HG03342 (cell line): ENCODE measurements around the gene BCAP29.

Source experiments
- ATAC-seq: cut with Tn5 transposase; IDR thresholded peaks from one replicate; pipeline ENCODE4 v1.9.1; 2021; ENCODE audit warnings: mild to moderate bottlenecking, moderate library complexity; ENCODE audit not compliant: unreplicated experiment

The BCAP29 gene

GRCh38 chr7:107581387-107582013, 1.5 kb downstream of the BCAP29 start:
- no peak for ATAC-seq

DNA sequence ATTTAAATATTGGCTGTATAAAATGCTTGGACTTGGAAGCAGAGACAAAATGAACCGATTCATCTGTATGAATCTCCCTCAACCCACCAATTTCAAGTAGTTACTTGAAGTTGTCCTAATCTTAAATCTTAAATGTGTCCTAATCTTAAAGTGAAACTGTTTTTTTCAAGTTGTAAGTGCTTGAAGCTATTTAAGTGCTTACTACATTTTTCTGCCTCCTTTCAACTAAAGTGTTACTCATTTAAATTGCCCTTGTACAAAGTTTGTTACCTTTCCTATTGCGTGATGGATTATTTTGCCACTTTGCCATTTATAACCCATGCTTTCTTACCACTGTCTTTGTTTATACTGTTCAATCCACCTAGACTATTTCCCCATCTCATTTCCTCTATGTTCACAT, 2.8 kb downstream of the BCAP29 start:
- ATAC-seq: no peak

GRCh38 chr7:107584716-107585115, 4.7 kb downstream of the BCAP29 start:
- no peak for ATAC-seq

GRCh38 chr7:107588529-107589130, 8.6 kb downstream of the BCAP29 start:
- no peak for ATAC-seq

GRCh38 chr7:107591421-107591820, 11.4 kb downstream of the BCAP29 start:
- no peak for ATAC-seq

- no peak for ATAC-seq
These were observed 12.4 kb downstream of the BCAP29 start for GRCh38 chr7:107592361-107593024.

DNA sequence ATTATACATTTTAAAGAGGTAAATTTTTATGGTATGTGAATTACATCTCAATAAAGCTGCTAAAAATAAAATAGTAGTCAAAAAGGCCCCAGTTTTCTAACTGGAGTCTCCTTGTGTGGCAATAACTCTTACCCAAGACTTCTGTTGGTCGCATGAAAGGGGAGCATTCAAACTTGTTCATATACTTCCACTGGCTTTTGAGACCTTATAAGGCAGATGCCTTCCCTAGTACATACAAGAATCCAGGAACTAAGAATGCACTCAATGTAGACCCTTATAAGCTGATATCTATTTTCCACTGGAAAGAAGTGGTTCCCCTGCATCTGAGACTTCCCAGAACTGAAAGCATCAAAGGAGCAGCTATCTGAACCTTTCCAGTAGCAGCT, 13.0 kb downstream of the BCAP29 start:
- no peak for ATAC-seq

DNA sequence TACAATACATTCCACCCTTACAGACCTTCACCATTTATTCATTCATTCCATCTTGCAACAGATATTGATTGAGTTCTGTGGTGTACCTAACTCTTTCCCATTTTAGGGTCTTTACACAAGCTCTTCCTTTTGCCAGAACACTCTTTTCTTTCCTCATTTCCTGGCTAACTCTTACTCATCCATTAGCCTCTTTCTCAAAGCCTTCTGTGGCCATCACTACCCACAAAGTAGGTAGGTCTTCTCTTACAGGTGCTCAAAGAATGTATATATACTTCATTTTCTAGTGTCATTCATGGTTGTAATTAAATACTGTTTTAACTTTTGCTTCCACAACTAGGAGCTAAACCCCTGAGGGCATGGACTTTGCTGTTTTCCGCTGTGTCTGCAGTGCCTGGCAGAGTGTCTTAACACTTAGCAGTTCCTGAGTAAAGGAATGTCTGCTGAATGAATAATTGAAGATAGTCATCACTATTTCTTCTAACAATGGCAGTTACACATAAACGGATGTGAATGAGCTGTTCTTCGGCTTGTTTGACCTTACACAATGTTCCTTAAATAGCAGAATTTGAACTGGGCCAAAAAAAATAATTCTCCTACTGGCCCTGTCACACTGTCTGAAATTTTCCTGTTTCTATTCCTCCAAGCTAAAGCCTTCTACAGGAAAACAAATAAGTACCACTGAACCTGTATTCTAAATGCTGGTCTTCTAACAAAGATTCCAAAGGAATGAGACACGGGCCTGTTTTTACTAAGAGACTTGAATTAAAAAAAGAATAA, 15.1 kb downstream of the BCAP29 start:
- ATAC-seq: no peak

GRCh38 chr7:107596881-107597581, 17.0 kb downstream of the BCAP29 start:
- no peak for ATAC-seq

DNA sequence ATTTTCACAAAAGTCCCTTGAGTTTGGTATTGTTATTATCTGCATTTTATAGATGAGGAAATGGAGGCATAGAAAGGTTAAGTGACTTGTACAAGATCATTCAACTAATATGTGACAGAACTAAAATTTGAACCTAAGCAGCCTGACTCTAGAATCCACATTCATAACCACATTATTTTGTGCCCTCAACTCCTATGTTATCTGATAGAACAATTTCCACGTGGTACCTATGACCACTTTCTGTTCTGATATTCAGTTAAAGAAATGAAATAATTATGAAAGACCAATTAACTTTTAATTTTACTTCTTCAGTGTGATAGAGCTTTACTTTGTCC, 17.5 kb downstream of the BCAP29 start:
- no peak for ATAC-seq

- no peak for ATAC-seq
These were observed 17.9 kb downstream of the BCAP29 start for GRCh38 chr7:107597953-107598352.

GRCh38 chr7:107599262-107599661, 19.2 kb downstream of the BCAP29 start:
- ATAC-seq: no peak

GRCh38 chr7:107600816-107601215, 20.8 kb downstream of the BCAP29 start:
- ATAC-seq: no peak

DNA sequence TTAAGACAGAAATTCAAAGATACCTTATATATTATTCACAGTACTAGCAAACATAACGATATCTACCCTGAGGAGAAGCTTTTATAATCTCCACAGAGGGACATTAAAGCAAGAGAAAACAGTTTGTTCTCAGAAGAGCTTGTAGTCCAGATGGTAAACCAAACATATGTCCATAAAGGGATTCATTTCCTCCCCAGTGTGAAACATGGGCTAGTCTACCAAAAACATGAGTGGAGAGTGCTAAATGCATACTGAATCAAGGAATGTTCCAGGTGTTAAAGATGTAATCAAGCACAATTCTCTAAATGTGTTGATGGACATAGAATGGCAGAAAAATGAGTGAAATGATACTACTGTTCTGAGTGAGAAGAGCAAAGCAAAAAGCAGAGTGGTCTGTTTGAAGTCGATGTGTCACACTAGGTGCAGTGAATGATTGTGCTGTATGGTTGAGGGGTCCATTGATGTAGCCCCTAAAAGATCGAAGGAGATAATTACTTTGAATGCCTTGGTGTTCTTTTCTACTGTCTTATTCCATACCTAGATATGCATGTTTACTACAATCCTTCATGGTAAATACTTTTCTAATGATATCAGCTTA, 25.3 kb downstream of the BCAP29 start:
- no peak for ATAC-seq

DNA sequence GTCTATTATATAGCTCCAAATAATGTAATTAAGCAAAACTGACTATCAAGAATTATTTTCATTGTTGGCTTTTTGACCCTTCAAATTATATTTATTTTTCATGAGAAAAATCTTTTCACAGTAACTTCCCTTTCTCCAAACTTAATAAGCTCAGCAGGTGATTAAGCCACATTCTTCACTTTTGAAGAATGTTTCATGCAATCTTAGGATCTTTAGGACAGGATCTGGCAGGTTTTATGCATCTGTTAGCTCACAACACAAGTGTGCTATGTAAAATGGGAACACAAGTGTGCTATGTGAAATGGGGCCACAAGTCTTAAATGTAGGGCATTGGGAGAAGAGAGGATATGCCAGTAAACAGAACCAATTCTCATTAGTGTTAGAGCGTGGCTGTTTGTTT, 26.3 kb downstream of the BCAP29 start:
- ATAC-seq: no peak

DNA sequence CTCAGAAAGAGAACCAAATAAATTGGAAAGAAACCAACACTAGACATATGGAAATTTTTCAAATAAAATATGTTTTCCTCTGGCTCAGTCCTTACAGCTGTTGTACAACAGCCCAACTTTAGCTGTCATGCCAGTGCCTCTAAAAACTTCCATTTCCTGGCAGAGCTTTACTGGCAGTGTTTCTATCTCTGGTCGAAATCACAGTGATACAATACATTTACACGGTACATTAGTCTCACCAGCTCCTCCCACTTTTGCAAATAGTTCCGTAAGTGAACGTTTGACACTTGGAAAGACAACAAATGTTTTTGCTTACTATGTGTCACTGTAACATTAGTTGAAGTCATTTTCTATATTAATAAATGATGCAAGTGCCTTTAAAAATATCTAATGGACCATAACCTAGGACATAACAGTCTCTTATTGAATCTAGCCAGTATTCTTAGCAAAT, 29.8 kb downstream of the BCAP29 start:
- ATAC-seq: no peak

DNA sequence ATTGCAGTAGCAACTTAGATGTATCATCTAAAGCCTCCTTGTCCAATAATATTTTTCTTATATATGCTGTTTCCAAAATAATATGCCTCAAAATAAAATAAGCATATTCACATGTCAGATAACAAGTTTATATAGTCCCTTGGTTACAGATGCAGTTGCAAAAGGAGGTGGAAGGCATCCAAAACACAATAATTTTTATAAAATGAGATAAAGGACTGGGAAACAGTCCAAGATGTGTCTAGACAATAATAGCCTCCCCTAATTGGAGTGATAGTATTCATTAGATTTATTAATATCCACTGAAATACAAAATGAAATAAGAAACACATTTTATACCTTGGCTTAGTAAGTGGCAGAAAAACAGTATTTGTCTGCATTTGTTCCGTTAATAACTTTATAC, 30.3 kb downstream of the BCAP29 start:
- ATAC-seq: no peak

DNA sequence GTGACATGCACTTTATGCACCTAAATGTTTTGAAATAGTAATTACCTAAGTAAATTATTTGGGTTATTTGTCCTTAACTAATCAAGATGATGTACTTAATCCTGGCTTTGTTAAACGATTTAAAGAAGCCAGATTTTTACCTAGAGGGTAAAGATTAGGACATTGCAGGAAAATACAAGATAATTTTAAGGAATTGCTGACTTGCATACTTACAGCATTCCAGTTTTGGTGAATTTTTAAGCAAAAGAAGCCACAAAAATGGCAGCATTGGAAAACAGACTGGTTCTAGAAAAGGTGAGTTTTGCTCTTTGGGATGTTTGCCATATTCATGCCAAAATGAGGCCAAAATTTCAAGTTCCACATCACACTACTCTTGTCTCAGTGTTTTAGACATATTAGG, 33.4 kb downstream of the BCAP29 start:
- ATAC-seq: no peak

DNA sequence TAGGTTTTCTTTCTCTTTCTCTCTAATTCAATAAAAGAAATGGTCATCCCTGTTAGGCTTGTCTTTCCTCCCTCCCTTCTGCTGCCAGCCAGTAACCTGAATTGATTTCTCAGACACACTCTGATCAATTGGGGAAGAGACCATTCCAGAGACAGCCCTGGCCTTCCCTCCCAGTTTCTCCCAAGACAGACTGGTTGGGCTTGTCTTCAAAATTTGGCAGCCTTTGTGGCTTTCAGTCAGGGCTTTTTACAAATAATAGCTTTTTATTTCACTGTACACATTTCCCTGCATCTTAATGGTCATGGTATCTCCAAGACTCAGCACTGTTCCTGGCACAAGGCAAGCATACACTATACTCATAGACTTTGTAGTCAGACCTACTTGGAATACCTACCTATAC, 33.9 kb downstream of the BCAP29 start:
- no peak for ATAC-seq

DNA sequence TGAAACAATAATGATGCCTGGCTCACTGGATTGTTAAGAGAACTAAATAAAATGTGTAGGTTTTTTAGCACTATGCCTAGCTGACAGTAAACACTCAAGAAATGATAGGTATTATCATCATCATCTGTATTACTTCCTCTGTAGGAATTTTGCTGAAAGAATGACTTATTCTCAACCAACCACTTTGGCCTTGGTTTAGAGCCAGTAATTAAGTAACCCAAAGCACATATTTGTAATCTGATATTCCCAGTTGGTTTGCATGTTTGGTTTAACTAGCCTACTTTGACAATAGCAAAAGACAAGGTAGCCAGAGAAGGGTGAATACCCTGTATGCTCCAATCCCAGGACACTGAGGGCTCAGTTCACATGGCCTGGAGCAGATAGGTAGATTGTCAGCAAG, 34.4 kb downstream of the BCAP29 start:
- ATAC-seq: no peak
